GOT3 (cell line): Measurements from ENCODE around the gene HOXD13.

Experiments
- DNase-seq: peaks from one replicate; lab custom pipeline; 2025; ENCODE audit warnings: mixed read lengths; lab: John Stamatoyannopoulos, UW

HOXD13 gene

DNA sequence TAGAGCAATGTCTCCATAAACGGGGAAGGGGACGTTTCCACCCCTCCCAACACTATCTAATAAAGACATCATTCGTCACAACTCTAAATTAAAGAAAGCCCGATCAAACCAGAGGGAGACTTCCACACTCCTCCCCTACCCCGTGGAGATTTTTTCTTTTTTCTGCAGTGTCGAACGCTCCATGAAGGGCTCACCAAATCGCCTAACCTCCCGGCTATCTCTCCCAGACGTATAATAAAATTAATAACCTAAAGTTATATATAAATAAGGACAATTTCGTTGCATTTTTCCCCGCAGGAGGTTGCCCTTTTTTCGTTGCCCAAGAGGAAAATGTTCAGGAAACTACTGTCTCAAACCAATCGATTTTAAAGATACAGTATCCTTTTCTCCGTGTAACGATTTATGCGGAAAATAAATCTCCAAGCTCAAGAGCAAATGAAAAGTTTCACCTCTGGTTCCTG lies 11.1 kb upstream of the HOXD13 start:
- DNase-seq, result no peak

DNA sequence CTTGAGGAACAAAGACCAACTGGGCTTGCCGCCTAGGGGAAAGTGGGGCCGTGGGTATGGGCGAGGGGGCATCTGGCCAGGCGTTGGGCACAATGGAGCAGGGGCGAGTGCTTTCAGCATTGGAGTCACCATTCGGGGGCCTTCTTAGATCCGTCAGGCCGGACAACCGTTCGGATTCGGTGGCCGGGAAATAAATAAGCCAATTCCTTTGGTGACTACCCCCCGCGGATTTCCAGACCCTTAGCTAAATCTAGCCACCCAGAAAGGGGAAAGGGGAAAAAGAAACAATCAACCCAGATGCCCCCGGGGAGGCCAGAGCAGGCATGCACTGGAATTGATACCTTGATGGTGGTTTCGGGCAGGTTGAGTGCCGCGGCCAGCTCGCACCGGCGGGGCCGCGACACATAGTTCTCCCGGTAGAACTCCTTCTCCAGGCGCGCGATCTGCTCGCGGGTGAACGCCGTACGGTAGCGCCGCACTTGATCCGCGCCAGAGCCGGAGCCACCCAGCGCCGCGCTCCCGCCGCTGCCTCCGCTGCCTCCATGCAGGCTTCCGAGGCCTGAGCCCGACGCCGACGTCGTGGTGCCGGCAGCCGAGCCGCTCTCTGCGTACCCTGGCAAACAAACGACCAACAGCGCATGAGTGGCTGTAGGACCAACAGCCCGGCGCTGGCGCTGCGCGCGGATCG lies 10.5 kb upstream of the HOXD13 start:
- no peak for DNase-seq

DNA sequence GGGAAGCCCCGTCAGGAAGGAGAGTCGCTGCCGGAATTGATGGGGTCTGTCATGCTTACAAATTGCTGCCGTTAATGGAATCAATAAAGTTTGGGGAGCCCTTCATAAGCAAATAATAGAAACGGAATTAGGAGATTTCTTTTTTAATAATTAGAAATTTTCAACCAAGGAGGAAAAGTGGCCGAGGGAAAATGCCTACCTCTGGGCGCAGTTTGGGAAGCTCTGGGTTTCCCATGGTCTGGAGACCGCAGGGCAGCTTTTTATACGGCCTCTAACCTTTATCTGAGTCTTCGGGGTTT lies 10.0 kb upstream of the HOXD13 start:
- no peak for DNase-seq

GRCh38 chr2:176082824-176083751 lies 9.4 kb upstream of the HOXD13 start:
- DNase-seq, result no peak

GRCh38 chr2:176083796-176084261 lies 8.7 kb upstream of the HOXD13 start, which contains the start of gene EVX2:
EVX2 (minus strand) TSS chr2:176083962; CDS start chr2:176083776, 186 bp downstream.
- DNase-seq, result no peak

GRCh38 chr2:176084611-176085119 lies 7.9 kb upstream of the HOXD13 start:
- DNase-seq, result no peak

DNA sequence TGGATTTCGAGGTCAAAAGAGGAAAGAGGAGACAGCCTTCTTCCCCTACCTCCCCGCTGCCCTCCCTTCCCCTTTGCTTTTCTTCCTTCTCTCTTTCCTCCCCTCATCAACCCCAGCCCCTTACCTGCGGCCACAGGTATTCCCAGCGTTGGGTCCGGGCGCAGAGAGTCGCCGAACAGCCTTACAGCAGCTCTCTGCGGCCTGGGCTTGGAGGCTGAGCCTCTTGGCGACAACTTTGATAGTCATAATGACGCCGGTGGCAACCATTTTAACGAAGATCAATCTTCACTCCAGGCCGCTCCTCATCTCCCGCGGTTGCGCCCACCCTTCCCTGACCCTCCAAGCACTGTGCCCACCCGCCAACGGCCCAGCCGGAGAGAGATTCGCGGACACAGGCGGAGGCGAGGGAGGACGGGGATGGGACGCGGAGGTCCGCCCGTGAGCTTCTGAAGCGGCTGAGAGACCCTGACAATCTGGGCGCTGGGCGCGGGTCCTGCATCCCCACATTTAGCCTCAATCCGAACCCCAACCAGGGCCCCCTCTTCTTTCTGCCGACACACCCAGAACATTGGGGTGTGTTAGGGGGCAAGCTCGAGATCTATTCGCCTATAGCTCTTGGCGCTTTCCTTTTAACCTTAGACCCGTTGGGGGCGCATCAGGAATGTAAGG lies 7.3 kb upstream of the HOXD13 start:
- no peak for DNase-seq

- no peak for DNase-seq
These were observed 6.4 kb upstream of the HOXD13 start for GRCh38 chr2:176085861-176086771.

DNA sequence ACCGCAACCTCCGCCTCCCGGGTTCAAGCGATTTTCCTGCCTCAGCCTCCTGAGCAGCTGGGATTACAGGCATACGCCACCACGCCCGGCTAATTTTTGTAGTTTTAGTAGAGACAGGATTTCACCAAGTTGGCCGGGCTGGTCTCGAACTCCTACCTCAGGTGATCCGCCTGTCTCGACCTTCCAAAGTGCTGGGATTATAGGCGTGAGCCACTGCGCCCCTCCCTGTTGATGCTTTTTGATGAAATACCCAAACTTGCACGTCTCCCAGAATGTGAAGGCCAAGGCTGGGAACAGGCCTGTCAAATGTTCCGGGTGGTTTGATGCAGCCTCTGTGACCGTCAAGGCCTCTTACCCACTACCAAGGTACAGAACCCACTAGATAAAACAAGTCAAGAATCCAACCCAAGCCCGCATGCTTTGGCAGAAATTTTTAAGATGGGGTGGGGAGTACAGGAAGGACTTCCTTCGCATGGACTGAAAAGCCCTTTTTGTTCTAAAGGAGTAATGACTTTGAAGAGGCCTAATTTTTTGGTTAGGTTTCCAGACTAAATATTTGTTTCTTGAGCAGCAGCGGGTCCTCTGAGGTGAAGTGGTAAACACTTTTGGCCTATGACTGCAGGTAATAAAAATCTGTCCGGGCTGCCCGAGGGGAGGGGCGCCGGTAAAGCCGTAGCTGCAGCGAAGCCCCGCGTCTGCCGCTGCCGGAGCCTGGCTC lies 5.0 kb upstream of the HOXD13 start:
- DNase-seq, result no peak

DNA sequence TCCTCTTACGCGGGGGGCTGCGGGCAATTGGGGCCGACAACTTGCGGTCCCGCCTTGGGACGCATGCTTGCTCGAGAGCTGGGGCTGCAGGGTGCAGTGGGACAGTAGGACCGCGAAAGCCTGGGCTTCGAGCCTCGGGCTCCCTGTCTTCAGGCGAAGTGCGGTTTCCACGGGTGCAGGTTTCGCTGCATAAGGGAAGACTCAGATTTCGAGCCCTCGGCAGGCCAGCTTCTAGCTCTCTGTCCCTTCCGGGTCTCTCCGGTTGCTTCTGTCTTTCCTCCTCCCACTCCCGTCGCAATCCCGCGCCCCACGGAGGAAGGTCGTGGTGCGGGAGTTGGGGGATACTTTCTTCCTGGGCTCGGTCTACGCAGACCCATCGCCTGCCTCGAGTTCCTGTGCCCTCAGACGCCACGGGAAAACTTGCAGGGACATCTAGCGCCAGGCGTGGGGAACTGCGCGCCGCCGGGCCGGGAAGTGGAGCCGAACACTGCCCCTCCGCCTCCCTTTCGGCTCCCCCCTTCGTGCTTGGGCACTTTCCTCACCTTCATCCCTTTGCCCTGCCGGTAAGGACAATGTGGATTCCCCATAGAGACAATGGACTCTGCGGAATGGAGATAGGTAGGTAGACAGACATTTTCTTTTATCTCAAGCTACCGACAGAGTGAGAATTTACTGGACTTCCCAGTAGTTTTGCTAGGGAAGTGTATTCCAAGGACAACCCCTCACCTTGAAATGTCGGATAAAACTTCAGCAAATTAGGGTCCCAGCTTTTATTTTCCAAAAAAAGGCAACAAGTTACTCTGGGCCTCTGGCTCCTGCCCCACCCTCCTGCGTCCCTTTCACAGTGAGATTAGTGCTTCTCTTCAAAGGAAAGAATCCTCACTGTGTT lies 4.2 kb upstream of the HOXD13 start:
- DNase-seq, result no peak

DNA sequence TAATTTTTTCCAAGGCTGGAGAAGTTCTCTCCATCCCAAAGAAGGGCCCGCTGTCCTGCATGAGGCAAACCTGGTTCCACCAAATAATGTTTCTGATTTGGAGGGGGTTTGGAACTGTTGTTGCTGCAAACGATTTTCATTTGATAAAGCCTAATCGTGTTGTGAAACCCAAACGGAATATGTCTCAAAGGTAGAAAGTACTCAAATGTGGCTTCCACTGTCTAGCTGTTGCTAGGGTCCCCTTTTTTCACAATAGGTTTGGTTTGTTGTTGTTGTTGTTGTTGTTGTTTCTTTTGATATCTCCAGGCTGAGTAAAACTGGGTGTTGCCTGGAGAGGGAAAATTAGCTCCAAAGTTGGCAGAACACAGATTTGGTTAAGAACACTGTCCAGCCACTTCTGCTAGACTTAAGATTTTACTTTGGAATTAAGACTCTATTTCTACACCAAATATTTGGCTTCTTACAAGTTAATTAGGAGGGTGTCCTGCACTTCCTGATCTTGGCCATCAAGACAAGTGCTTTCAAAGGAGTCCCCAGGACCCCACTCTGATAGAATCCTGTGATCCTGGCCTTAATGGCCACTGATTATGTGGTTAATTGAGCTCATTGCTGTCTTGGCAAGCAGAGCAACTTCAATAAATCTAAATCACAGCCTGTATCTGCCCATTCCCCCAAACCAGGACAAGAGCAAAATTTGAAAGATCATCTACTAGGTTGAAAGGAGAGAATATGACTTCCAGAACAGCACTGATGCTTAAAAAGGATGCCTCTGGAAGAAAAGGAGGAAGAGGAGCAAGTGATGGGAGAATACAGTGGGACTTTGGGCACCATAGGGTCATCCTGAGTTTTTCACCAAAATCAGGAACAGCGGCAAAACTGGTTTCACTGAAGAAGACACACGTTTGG lies 3.3 kb upstream of the HOXD13 start:
- DNase-seq, result no peak

DNA sequence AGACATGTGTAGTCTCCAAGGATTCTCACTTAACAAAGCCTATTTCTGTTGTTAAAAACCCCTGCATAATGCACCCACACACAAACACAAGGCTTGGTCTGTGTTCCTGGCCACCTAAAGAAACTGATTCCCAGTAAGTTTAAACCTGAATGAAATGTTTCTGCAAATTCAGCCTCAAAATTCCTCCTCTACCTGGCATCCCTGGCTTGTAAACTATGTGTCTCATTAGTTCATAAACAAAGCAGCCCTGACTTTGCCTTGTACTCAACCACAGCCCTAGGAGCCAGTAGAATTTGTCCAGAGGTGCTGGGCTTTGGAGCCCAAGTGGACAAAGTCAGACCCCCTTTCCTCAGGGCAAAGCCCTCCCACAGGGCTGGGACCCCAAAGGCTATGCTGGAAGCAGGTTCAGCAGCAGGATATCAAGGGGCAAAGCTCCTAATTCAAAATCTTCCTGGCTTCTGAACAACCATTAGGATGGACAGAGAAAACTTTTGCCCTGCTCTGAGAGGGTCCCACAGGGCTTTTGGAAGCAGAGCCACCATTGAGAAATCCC lies 2.6 kb upstream of the HOXD13 start:
- no peak for DNase-seq

- DNase-seq, result no peak
These were observed 1.7 kb upstream of the HOXD13 start for GRCh38 chr2:176090862-176091261.

GRCh38 chr2:176091329-176092258 lies 927 bp upstream of the HOXD13 start:
- no peak for DNase-seq

DNA sequence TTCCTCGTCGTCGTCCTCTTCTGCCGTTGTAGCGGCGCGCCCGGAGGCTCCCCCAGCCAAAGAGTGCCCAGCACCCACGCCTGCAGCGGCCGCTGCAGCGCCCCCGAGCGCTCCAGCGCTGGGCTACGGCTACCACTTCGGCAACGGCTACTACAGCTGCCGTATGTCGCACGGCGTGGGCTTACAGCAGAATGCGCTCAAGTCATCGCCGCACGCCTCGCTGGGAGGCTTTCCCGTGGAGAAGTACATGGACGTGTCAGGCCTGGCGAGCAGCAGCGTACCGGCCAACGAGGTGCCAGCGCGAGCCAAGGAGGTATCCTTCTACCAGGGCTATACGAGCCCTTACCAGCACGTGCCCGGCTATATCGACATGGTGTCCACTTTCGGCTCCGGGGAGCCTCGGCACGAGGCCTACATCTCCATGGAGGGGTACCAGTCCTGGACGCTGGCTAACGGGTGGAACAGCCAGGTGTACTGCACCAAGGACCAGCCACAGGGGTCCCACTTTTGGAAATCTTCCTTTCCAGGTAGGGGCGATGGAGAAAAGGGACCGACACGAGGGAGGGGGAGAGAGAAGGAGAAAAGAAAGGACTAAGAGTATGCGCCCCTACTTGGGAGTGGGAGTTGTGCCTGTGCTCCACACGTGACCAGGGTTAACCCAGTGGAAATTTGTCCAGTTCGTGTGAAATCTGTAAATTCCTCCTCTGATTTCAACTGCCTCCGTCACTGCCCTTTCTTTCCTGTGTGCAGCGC lies 800 bp downstream of the HOXD13 start:
- no peak for DNase-seq

GRCh38 chr2:176093898-176094249 lies 1.4 kb downstream of the HOXD13 start:
- DNase-seq, result no peak
